Measurements from ENCODE around the gene SAFB. TPM values are rescaled to one million over a fixed set of nuclear protein-coding genes. Genes with fewer than 3 reads are reported as not detected.
A peak's percentile ranks its signal among the peaks of the same experiment; 100 is the strongest.

Gene SAFB
- polyA plus RNA-seq, 1 of the 3 experiments (the other 2 are of a cell fraction): 90.0 TPM

DNA sequence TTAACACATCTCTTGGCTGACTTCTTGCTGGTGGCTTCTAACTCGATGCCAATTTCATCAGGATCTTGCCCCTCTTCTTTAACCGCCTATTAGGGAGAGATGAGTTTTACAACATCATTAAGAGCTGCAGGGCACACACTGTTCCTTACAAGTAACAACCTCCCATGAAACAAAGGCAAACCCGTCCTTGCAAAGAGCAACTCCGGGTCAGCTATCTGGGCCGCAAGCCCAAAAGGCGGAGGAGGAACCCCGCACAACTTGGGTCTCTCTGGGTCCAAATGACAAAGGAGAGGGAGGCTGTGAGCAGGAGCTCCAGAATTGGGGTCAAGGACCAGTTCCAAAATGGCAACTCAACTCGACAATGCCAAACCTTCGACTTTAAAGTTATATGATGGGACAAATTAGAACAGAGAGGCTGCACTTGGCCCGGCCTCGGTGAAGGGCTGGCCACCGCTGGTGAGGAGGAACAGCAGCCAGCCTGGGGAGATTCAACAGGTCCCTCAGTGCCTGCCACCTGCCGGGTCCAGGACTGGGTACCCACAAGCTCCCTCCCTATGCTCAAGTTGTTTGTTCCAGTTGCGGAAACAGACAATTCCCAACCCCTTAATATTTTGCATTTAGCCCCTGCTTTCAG is 1.5 kb upstream of the SAFB start (continued):
- no peak for TF ChIP-seq CTCF (IDR thresholded peaks at IDR 0.05)
- TF ChIP-seq ELF1 (IDR thresholded peaks at IDR 0.05): no peak
- TF ChIP-seq EZH2phosphoT487 (IDR thresholded peaks at IDR 0.05; ENCODE audit: borderline replicate concordance, low read depth): no peak
- TF ChIP-seq RCOR1 (IDR thresholded peaks at IDR 0.05; ENCODE audit: low read length): no peak
- no peak for TF ChIP-seq MXI1 (IDR thresholded peaks at IDR 0.05; ENCODE audit: low read depth, low read length)
- TF ChIP-seq FOXM1 (IDR thresholded peaks at IDR 0.05; ENCODE audit: low read depth): no peak
- TF ChIP-seq RFX5 (IDR thresholded peaks at IDR 0.05; ENCODE audit: low read length): no peak

GRCh38 chr19:5621945-5622464 is 878 bp upstream of the SAFB start:
- POLR2A ChIA-PET: interaction anchor here (1.0 to 1.8 kb wide), 5 partner anchors 23 to 69 kb away, joined by 3 to 5 read pairs (median 3); no protein-coding TSS in a partner anchor
- H3K9me3 ChIP-seq: no peaks in the 10 kb centered on the region
- H3F3A ChIP-seq (replicated peaks; ENCODE audit: insufficient read depth): peaks cover 4% of the 10 kb centered on the region
- no peaks in the 10 kb centered on the region for H3K27me3 ChIP-seq (ENCODE audit: insufficient read depth)
- peaks cover 10 to 34% of the 10 kb centered on the region in 2 experiments; a peak in 3 of 4 replicates for H3K4me1 ChIP-seq (ENCODE audit: control insufficient read depth in 1 of 2, insufficient read depth in 2 of 2, low read depth in 1 of 2, low read length in 1 of 2)
- peak; percentile 29 for DNase-seq
- H3K4me2 ChIP-seq: peak overlapping the region; percentile 74
- H4K20me1 ChIP-seq (ENCODE audit: insufficient read depth): peaks cover 38% of the 10 kb centered on the region
- H3K36me3 ChIP-seq (replicated peaks in 1 of 2; ENCODE audit: control insufficient read depth in 1 of 2, insufficient read depth in 2 of 2, low read length in 1 of 2): peaks cover 43 to 55% of the 10 kb centered on the region in 2 experiments
- WGBS (ENCODE audit: low lambda C conversion rate): 0% methylated on average over 18 of the region's 35 CpGs
- peaks cover 96% of the 10 kb centered on the region for H3K79me2 ChIP-seq (ENCODE audit: insufficient read depth)
- H3K9me2 ChIP-seq: no peaks in the 10 kb centered on the region
- H3K9ac ChIP-seq: peak overlapping the region; percentile 90
- peak overlapping the region; percentile 64; the same call in 1 of the 2 replicates for H2AFZ ChIP-seq (ENCODE audit: low read depth)
- peak overlapping the region; percentile 92 for H3K27ac ChIP-seq (ENCODE audit: low read depth in 2 of 2, low read length in 1 of 2)
- CTCF ChIA-PET: interaction anchor here (1.4 to 3.2 kb wide), 2 partner anchors 65 to 74 kb away, joined by 6 to 14 read pairs; no protein-coding TSS in a partner anchor
- TF ChIP-seq NRF1 (IDR thresholded peaks at IDR 0.05; ENCODE audit: low read depth, low read length): no peak
- TF ChIP-seq, protein P1, sequence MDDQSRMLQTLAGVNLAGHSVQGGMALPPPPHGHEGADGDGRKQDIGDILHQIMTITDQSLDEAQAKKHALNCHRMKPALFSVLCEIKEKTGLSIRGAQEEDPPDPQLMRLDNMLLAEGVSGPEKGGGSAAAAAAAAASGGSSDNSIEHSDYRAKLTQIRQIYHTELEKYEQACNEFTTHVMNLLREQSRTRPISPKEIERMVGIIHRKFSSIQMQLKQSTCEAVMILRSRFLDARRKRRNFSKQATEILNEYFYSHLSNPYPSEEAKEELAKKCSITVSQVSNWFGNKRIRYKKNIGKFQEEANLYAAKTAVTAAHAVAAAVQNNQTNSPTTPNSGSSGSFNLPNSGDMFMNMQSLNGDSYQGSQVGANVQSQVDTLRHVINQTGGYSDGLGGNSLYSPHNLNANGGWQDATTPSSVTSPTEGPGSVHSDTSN (IDR thresholded peaks at IDR 0.05): no peak
- TF ChIP-seq EP300 (IDR thresholded peaks at IDR 0.05; ENCODE audit: borderline replicate concordance in 1 of 2, low read depth in 1 of 2, low read length in 1 of 2): no peak
- no peak for TF ChIP-seq USF1 (IDR thresholded peaks at IDR 0.05; ENCODE audit: borderline replicate concordance, low read depth)
- TF ChIP-seq POLR2AphosphoS5 (IDR thresholded peaks at IDR 0.05; ENCODE audit: low read depth, low read length): no peak
- H3K4me3 ChIP-seq (ENCODE audit: low read depth in 2 of 2, low read length in 1 of 2): peak overlapping the region; percentile 93 to 98
